Measurements from ENCODE around the gene NR3C1.
"Not testable (repeated sequence)": the region's sequence is repeated elsewhere in the genome, so short reads cannot be mapped to it uniquely, and the experiment has no call there.

The NR3C1 gene

GRCh38 chr5:143341807-143342570 is 61.5 kb downstream of the NR3C1 start:
- in situ Hi-C loops (cut with HindIII; ENCODE audit: low sequenced_read_pairs), result no loop called here

DNA sequence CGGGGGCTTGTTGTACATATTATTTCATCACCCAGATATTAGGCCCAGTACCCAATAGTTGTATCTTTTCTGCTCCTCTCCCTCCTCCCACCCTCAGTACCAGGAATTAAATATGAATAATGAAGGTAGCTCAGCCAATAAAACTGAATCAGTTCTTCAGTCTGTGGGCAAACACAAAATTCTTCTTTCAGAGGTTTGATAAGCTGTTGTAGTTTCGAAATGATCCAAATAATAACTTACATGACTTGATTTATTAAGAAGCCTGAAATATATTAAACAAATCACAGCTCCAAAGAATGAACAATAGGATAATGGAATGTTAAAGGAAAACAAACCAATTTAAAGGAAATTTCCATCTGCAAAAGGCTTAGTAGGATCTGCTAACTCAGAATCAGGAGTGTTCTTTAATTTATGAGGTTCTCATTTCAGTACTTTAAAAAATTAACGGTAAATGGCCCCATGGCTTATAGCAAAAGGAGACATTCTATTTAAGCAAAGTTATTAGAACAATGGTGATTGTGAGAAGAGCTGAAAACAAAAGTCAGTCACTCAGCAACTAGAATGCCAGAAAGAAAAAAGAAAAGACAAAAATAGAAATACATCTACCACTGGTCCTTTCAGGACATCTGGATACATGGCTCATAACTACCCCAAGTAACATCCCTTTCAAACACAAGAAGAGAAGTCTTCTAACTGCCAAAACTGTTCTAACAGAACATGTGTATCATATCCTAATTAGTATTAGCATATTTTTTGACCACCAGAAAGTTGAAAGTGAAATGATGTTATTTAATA is 62.4 kb downstream of the NR3C1 start:
- in situ Hi-C loops (cut with HindIII; ENCODE audit: low sequenced_read_pairs), result no loop called here

- in situ Hi-C loops (cut with HindIII; ENCODE audit: low sequenced_read_pairs), result no loop called here
These were observed 64.7 kb downstream of the NR3C1 start for GRCh38 chr5:143338658-143339366.

GRCh38 chr5:143337946-143338345 is 65.5 kb downstream of the NR3C1 start:
- in situ Hi-C loops (cut with HindIII; ENCODE audit: low sequenced_read_pairs), result no loop called here

- in situ Hi-C loops (cut with HindIII; ENCODE audit: low sequenced_read_pairs), result no loop called here
These were observed 67.0 kb downstream of the NR3C1 start for GRCh38 chr5:143336485-143336884.

DNA sequence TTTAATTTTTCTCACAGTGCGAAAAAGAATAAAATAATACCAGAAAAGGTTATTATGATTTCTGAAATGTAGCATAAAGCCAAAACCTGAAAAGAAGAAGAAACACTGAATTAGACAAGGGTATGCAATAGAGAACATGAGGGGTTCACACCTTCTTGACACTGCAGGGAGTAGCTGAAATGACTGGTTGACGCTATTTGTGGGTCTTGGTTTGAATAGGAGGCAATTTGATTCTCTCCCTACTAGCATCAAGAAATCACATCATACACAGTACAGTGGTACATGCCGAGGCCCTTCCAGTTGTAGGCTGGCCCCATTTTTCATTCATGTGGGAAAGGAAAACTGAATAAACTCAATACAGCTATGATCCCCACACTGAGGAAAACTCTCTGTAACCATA is 68.6 kb downstream of the NR3C1 start:
- in situ Hi-C loops (cut with HindIII; ENCODE audit: low sequenced_read_pairs), result no loop called here

DNA sequence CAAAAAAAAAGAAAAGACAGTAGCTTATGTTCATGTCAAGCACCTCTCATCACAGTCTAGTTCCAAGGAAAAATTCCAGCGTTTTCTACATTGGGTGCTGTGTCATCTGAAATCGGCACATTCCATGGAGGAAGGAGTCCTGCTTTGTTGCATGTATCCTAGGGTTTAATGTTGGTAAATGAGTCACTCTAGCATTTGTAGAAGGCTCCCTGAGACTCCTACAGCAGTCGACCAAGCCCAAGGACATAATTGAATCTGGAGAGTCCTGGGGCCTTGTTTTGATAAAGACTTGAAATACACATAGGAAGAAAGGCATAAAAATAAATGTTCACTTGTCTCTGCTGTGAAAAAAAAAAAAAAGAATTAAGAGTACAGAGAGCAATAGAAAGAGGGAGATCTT is 69.1 kb downstream of the NR3C1 start:
- in situ Hi-C loops (cut with HindIII; ENCODE audit: low sequenced_read_pairs), result not testable (repeated sequence)

- in situ Hi-C loops (cut with HindIII; ENCODE audit: low sequenced_read_pairs), result no loop called here
These were observed 71.5 kb downstream of the NR3C1 start for GRCh38 chr5:143331956-143332355.

- in situ Hi-C loops (cut with HindIII; ENCODE audit: low sequenced_read_pairs), result no loop called here
These were observed 73.6 kb downstream of the NR3C1 start for GRCh38 chr5:143329843-143330242.

GRCh38 chr5:143328589-143329220 is 74.8 kb downstream of the NR3C1 start:
- in situ Hi-C loops (cut with HindIII; ENCODE audit: low sequenced_read_pairs), result no loop called here

DNA sequence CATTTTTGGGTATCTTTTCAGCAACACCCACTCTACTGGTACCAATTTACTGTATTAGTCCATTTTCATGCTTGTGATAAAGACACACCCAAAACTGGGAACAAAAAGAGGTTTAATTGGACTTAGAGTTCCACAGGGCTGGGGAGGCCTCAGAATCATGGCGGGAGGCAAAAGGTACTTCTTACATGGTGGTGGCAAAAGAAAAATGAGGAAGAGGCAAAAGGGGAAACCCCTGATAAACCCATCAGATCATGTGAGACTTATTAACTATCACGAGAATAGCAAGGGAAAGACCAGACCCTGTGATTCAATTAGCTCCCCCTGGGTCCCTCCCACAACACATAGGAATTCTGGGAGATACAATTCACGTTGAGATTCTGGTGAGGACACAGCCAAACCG is 78.4 kb downstream of the NR3C1 start:
- in situ Hi-C loops (cut with HindIII; ENCODE audit: low sequenced_read_pairs), result not testable (repeated sequence)

- in situ Hi-C loops (cut with HindIII; ENCODE audit: low sequenced_read_pairs), result not testable (repeated sequence)
These were observed 80.4 kb downstream of the NR3C1 start for GRCh38 chr5:143322931-143323630.

DNA sequence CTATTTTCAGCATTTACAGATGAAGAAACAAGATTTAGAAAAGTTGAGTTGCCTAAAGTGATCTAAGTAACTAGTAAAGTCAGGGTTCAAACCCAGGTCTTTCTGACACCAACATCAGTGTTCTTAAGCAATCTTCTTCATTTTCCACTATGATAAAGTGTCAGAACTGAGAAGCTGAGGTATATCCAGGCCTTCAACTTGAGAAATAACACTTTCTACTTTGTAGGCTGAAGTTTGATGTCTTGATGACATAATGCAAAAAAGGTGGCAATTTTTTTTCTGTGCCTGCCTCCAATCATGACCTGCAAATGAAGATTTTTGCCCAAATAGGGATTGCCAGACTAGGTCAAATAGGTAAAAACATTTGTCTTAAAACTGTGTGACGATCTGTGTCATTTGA is 81.3 kb downstream of the NR3C1 start:
- in situ Hi-C loops (cut with HindIII; ENCODE audit: low sequenced_read_pairs), result no loop called here

GRCh38 chr5:143319437-143320227 is 83.9 kb downstream of the NR3C1 start:
- in situ Hi-C loops (cut with HindIII; ENCODE audit: low sequenced_read_pairs), result loop anchor here (5.0 kb wide), 1 partner anchor 78 kb away; no protein-coding TSS in a partner anchor

- in situ Hi-C loops (cut with HindIII; ENCODE audit: low sequenced_read_pairs), result loop anchor here (5.0 kb wide), 1 partner anchor 78 kb away; no protein-coding TSS in a partner anchor
These were observed 84.7 kb downstream of the NR3C1 start for GRCh38 chr5:143318833-143319232.

DNA sequence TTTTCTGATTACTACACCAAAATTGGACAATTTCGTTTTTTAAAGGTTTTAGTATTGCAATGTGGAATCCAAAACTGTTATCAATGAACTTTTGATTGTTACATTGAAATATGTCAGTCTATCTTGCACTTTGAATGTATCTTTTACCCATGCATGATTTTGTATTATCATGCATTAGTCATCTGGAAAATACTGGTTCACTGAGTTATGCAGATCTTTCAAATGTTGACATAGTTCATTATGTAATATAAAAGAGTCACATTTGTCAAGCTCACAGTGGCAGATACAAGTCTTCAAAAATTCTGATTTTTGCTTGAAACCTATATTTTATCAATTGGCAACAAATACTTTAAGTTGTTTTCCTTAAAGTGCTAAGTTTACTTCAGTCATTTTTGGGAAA is 85.2 kb downstream of the NR3C1 start:
- in situ Hi-C loops (cut with HindIII; ENCODE audit: low sequenced_read_pairs), result loop anchor here (5.0 kb wide), 1 partner anchor 79 kb away; no protein-coding TSS in a partner anchor

DNA sequence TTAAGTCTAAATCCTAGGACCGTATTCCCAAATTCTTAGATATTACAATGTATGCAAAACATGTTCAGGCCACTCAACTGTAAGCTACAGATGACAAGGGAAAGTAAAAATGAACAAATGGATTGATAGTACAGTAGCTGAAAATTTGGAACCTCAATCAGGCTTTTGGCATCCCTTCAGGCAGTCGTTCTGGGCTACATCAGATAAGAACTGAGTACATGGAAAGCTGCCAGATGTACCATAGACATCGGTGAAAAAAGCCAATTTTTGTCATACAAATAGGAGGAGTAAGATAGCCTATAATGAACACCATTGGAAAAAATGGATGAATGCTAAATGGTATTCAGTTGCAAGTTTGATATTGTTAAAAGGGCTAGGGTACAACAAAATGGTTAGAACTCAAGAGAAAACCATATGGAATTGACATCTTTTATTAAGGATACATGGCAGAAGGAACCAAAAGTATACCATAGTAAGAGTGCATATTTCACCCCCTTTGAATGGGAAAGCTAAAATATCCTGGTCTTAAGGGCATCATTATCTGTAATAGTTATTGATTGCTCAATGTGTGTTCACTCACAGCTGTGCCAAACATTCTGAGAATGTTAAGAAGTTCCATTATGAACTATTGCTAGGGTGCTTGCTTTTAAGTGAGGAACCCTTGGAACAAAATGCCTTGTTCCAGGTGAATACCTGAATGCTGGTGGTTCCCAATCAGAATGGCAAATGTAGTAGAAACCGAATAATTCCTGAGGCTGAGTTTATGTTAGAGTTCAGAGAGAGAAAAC is 86.4 kb downstream of the NR3C1 start:
- in situ Hi-C loops (cut with HindIII; ENCODE audit: low sequenced_read_pairs), result loop anchor here (5.0 kb wide), 1 partner anchor 80 kb away; no protein-coding TSS in a partner anchor

DNA sequence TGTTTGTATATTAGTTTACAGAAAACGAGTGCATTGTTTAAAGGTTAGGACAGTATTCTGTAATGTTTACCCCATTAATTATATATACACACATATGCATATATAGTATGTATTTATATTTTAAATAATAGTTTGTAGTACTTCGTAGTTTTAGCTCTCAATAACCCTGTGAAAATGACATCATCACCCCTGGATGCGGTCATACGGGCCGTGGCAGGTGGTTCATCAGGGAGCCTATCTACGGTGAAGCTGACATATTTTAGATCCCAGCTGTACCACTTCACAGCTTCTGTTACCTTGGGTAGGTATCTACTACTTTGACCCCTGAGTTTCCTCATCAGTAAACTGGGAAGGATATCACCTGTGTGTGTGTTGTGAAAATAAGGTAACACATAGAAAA is 87.1 kb downstream of the NR3C1 start:
- in situ Hi-C loops (cut with HindIII; ENCODE audit: low sequenced_read_pairs), result loop anchor here (5.0 kb wide), 1 partner anchor 81 kb away; no protein-coding TSS in a partner anchor

Data from DLD1 (cell line).